Omental fat pad (tissue), 4 donors: Measurements from ENCODE around the gene SPATA3. TPM values are rescaled to one million over a fixed set of nuclear protein-coding genes. Genes with fewer than 3 reads are reported as not detected.

Experiments
- ATAC-seq: fragments of 150-250 bp; one replicate; pipeline ENCODE4 v1.9.1; 2016; ENCODE audit warnings: mild to moderate bottlenecking, moderate library complexity; ENCODE audit not compliant: low FRiP score
- DNase-seq: peaks from one replicate; pipeline ENCODE4 v3.0.0-alpha.2; 2019; ENCODE audit warnings: low spot score
- CTCF ChIP-seq, 3 donors: fragments of 450-650 bp; IDR thresholded peaks; one replicate each; pipeline ENCODE4 v1.5.1; 2016 to 2017; ENCODE audit warnings: antibody characterized with exemption in 3 of 3, mild to moderate bottlenecking in 3 of 3, moderate library complexity in 2 of 3
- total RNA-seq, 4 donors: library from RNA; depleted of rRNA; stranded (reverse); fragments of >200 nt; gene quantifications; one replicate each; pipeline ENCODE4 v1.1.0, GENCODE V29; 2016

Gene SPATA3
- total RNA-seq, 4 donors from 2014 or later, result not detected

DNA sequence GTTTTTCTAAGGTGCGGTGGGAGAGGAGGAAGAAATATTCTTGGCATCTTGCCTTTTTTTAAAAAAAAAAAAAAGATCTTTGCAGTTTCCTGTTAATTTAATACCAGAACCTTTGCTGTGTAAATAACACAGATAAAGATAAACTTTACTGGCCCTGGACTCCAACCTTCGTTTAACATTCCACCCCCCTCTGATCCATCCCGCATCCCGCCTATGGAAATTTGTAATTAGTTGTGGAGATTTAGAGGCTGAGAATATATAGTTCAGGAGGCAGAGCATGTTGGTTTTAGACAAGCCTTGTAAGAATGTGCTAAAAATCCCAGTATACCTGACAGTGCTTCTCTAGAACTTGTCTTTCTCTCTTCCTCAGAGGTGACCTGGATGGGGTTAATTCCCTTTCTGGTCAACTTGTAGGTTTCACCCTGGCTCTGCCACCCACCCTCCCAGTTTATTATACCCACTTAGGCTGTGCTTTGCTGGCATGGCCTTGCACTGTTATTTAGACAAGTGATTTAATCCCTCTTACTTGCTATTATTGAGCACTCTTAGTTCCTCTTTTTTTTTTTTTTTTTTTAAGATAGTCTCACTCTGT is 38.5 kb downstream of the SPATA3 start:
- no peak for TF ChIP-seq CTCF (IDR thresholded peaks at IDR 0.05)
- DNase-seq, result no peak
- no peak for ATAC-seq

DNA sequence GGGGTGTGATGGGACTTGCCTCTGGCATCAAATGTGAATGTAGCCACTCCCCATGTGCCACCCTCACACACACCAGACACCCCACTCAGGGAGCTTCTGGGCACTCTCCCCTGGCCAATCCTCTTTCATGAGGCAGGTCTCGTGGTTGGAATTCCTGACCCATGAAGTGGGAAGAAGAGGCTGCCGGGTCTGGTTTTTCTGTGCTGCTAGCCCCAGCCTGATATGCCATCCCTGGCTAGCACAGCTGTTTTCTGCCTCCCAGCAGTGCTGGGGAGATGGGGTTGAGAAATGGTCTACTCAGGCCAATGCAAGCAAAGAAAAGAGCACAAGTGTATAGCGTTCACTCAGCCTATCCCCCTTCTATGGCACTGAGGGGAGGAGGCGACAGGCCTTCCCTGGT is 40.2 kb downstream of the SPATA3 start:
- ATAC-seq (no peak), DNase-seq (no peak)
- TF ChIP-seq CTCF (IDR thresholded peaks at IDR 0.05), result no peak

GRCh38 chr2:231036578-231037106 is 40.7 kb downstream of the SPATA3 start:
- no peak for TF ChIP-seq CTCF (IDR thresholded peaks at IDR 0.05)
- ATAC-seq (no peak), DNase-seq (no peak)

DNA sequence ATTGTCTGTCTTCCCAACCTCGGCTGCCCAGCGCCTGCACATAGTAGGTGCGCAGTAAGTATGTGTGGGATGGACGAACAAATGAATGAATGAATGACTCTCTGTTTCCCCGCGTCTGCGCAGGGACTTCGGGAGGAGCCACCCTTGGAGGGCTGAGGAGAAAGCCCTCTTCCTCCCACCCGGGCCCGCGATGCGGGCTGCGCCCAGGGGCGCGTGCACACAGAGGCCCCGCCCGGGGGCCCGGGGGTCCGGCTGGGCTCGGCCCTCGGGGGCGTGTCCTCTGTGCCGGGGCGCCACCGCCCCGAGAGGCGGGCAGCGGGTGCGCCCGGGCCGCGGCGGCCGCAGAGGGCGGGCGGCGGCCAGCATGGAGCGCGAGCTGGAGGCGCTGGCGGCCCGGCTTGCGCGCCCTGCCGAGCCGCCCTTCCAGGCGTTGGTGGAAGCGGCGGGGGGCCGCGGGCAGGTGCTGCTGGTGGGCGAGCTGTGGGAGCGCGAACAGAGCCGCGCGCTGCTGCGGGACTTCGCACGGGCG is 41.3 kb downstream of the SPATA3 start, which contains the start of gene C2orf72:
C2orf72 (plus strand) TSS at position 322 of the 529 bp plus-strand sequence; CDS start at position 365, 43 bp downstream.
- ATAC-seq (peak; percentile 37), DNase-seq (no peak)
- no peak for TF ChIP-seq CTCF (IDR thresholded peaks at IDR 0.05)

- ATAC-seq, result peak; percentile 37
Measured at GRCh38 chr2:231037731-231038482, 42.0 kb downstream of the SPATA3 start.

More at GRCh38 chr2:231037731-231038482, 42.0 kb downstream of the SPATA3 start:
- no peak for DNase-seq
- no peak for TF ChIP-seq CTCF (IDR thresholded peaks at IDR 0.05)
